Measurements from ENCODE around the gene PGM2. TPM values are rescaled to one million over a fixed set of nuclear protein-coding genes. Genes with fewer than 3 reads are reported as not detected.

The PGM2 gene
- total and polyA plus RNA-seq, 2 donors (not counting 3 experiments of a cell fraction or from before 2014, with no cell fraction given) = 17.9 to 53.9 TPM

DNA sequence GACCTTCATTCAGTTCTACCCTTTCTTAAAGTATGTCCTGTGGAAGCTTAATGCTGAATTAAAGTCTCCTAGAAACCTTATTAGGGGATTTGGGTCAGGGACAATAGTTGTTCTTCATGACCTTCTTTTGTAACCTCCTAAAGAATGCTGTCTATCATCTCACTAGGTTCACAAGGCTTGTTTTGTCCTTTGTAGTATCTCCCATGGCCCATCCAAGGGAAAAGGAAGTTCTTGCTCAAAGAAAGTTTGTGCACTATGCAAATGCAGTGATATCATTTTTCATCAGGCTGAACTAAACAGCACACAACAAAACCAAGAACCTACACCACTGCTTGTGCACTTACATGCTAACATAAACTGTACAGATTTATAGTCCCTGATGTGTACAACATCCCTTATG is 46.6 kb upstream of the PGM2 start:
- no peak overlapping the region for H2AFZ ChIP-seq (ENCODE audit: low read depth, low read length)
- ChIA-PET CTCF (interaction anchor here (1.4 kb wide), 1 partner anchor 39 kb away, joined by 3 read pairs; no protein-coding TSS in a partner anchor), POLR2A (no interaction called here)
- H3K9me3 ChIP-seq (replicated peaks; ENCODE audit: control insufficient read depth, insufficient read depth, low read length) = no peaks in the 10 kb centered on the region
- H3K79me2 ChIP-seq (ENCODE audit: control insufficient read depth, insufficient read depth, low read length) = no peaks in the 10 kb centered on the region
- dilution Hi-C loops (cut with MboI; ENCODE audit: extremely low pct_ligation_motif_present, low sequenced_read_pairs) (no loop called here), intact Hi-C loops (cut with micrococcal nuclease) (no loop called here)
- no peak overlapping the region for H3K9ac ChIP-seq (replicated peaks; ENCODE audit: extremely low read depth, insufficient read depth, low read length)
- H3K4me2 ChIP-seq (ENCODE audit: insufficient read depth, low read length) = no peak overlapping the region
- no TSS peak for BruUV-seq (replicated peaks)
- DNase-seq (ENCODE audit: low read depth, low spot score) (no peak), FAIRE-seq (no peak)
- peaks cover 2 to 5% of the 10 kb centered on the region in 2 experiments for H3K27me3 ChIP-seq (ENCODE audit: control insufficient read depth in 2 of 2, insufficient read depth in 2 of 2, low read length in 2 of 2)
- TF ChIP-seq POLR2AphosphoS5 (IDR thresholded peaks at IDR 0.05; ENCODE audit: insufficient read depth, low read depth, low read length) (no peak), FOS (IDR thresholded peaks at IDR 0.05; ENCODE audit: borderline replicate concordance, insufficient read depth, low read length) (no peak), JUN (IDR thresholded peaks at IDR 0.05; ENCODE audit: borderline replicate concordance, insufficient read depth, insufficient read length, low read depth) (no peak), GATA2 (IDR thresholded peaks at IDR 0.05; ENCODE audit: insufficient read depth, insufficient read length, low read depth, low read length) (no peak), EZH2 (IDR thresholded peaks at IDR 0.05; ENCODE audit: borderline replicate concordance, low read depth, low read length, severe bottlenecking) (no peak), MYC (IDR thresholded peaks at IDR 0.05; ENCODE audit: low read depth, low read length) (no peak)
- TF ChIP-seq, protein P1, sequence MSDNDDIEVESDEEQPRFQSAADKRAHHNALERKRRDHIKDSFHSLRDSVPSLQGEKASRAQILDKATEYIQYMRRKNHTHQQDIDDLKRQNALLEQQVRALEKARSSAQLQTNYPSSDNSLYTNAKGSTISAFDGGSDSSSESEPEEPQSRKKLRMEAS (IDR thresholded peaks at IDR 0.05; ENCODE audit: insufficient read depth, insufficient read length) = no peak
- TF ChIP-seq, protein P2, sequence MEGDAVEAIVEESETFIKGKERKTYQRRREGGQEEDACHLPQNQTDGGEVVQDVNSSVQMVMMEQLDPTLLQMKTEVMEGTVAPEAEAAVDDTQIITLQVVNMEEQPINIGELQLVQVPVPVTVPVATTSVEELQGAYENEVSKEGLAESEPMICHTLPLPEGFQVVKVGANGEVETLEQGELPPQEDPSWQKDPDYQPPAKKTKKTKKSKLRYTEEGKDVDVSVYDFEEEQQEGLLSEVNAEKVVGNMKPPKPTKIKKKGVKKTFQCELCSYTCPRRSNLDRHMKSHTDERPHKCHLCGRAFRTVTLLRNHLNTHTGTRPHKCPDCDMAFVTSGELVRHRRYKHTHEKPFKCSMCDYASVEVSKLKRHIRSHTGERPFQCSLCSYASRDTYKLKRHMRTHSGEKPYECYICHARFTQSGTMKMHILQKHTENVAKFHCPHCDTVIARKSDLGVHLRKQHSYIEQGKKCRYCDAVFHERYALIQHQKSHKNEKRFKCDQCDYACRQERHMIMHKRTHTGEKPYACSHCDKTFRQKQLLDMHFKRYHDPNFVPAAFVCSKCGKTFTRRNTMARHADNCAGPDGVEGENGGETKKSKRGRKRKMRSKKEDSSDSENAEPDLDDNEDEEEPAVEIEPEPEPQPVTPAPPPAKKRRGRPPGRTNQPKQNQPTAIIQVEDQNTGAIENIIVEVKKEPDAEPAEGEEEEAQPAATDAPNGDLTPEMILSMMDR (IDR thresholded peaks at IDR 0.05; ENCODE audit: extremely low read depth in 1 of 2, insufficient read depth in 1 of 2, low read depth in 1 of 2, low read length in 2 of 2) = no peak
- H4K20me1 ChIP-seq (replicated peaks; ENCODE audit: control insufficient read depth, extremely low read depth, insufficient read depth, low read length) = no peaks in the 10 kb centered on the region
- no peak overlapping the region for H3K4me3 ChIP-seq (replicated peaks in 1 of 3; ENCODE audit: insufficient read depth in 1 of 3, low read depth in 1 of 3, low read length in 3 of 3)
- no peaks in the 10 kb centered on the region for H3K9me1 ChIP-seq (replicated peaks; ENCODE audit: control insufficient read depth, extremely low read depth, insufficient read depth, low read length)
- H3K4me1 ChIP-seq (ENCODE audit: control insufficient read depth, extremely low read depth, insufficient read depth, low read length) = no peaks in the 10 kb centered on the region
- H3K36me3 ChIP-seq (ENCODE audit: control insufficient read depth in 2 of 2, extremely low read depth in 1 of 2, insufficient read depth in 2 of 2, low read length in 2 of 2) = no peaks in the 10 kb centered on the region
- no peak overlapping the region for H3K27ac ChIP-seq (ENCODE audit: insufficient read depth, low read depth, low read length)
